CD4-positive, alpha-beta T cell (primary cell): Measurements from ENCODE around the gene C1QTNF6. TPM values are rescaled to one million over a fixed set of nuclear protein-coding genes. Genes with fewer than 3 reads are reported as not detected.
A peak's percentile ranks its signal among the peaks of the same experiment; 100 is the strongest.

Source experiments
- ATAC-seq: fragments of 200-7000 bp; cut with Tn5 transposase; one replicate; pipeline ENCODE4 v1.10.0; 2022; ENCODE audit warnings: mild to moderate bottlenecking; ENCODE audit not compliant: poor library complexity
- CTCF ChIA-PET: fragments of 350-600 bp; sonication (Branson Sonifier 250); formaldehyde crosslinking; loops from one replicate; lab custom pipeline; 2021; ENCODE audit warnings: antibody characterized with exemption, inconsistent platforms; lab: Charles Lee
- POLR2A ChIA-PET: fragments of 350-600 bp; sonication (Branson Sonifier 250); formaldehyde crosslinking; loops from one replicate; lab custom pipeline; 2021; ENCODE audit warnings: antibody characterized with exemption, inconsistent platforms; lab: Charles Lee
- DNase-seq, 14 experiments: peaks; one replicate each; pipeline ENCODE4 v3.0.0-alpha.2; 2013 to 2020; ENCODE audit warnings: mixed read lengths in 2 of 14
- H3K27ac ChIP-seq, 2 donors: one replicate each; pipeline versions ENCODE4 v1.5.1 to v1.7.0; 2013; ENCODE audit warnings: low read length in 2 of 2, low read depth in 1 of 2, mild to moderate bottlenecking in 1 of 2
- H3K27me3 ChIP-seq, 2 experiments: 1 replicate in 1 of 2; 2 replicates in 1 of 2; pipeline versions ENCODE4 v1.6.1 to v1.7.0; 2013; ENCODE audit warnings: low read length in 2 of 2, control low read depth in 1 of 2, mild to moderate bottlenecking in 1 of 2, moderate library complexity in 1 of 2; ENCODE audit not compliant: insufficient read depth in 2 of 2, control insufficient read depth in 1 of 2
- H3K36me3 ChIP-seq: one replicate; pipeline ENCODE4 v1.6.1; 2013; ENCODE audit warnings: low read length, control low read depth; ENCODE audit not compliant: insufficient read depth
- H3K4me1 ChIP-seq: one replicate; pipeline ENCODE4 v1.6.1; 2013; ENCODE audit warnings: low read length, control low read depth; ENCODE audit not compliant: insufficient read depth
- H3K4me3 ChIP-seq: one replicate; pipeline ENCODE4 v1.5.1; 2013; ENCODE audit warnings: mild to moderate bottlenecking, low read length, moderate library complexity
- H3K9me3 ChIP-seq, 2 experiments: 1 replicate in 1 of 2; 2 replicates in 1 of 2; pipeline versions ENCODE4 v1.6.1 to v1.7.0; 2013; ENCODE audit warnings: low read length in 2 of 2, mild to moderate bottlenecking in 2 of 2, control low read depth in 1 of 2, moderate library complexity in 1 of 2; ENCODE audit not compliant: control insufficient read depth in 1 of 2, insufficient read depth in 1 of 2
- H3K27ac Mint-ChIP-seq: one replicate; pipeline ENCODE4 v1.8.0; 2020; ENCODE audit warnings: mixed read lengths
- H3K27me3 Mint-ChIP-seq: one replicate; pipeline ENCODE4 v1.8.0; 2021; ENCODE audit warnings: mixed read lengths
- H3K36me3 Mint-ChIP-seq: one replicate; pipeline ENCODE4 v1.8.0; 2021; ENCODE audit warnings: low read depth, mixed read lengths
- H3K4me1 Mint-ChIP-seq: one replicate; pipeline ENCODE4 v1.8.0; 2021; ENCODE audit warnings: low read depth, mixed read lengths
- H3K4me3 Mint-ChIP-seq: one replicate; pipeline ENCODE4 v1.8.0; 2020; ENCODE audit warnings: mild to moderate bottlenecking, mixed read lengths
- H3K9me3 Mint-ChIP-seq: one replicate; pipeline ENCODE4 v1.8.0; 2020; ENCODE audit warnings: mixed read lengths
- intact Hi-C, 2 experiments: fragments of 100-400 bp; cut with DNase I in 1 of 2; cut with micrococcal nuclease in 1 of 2; formaldehyde crosslinking; loops; one replicate each; pipeline versions ENCODE4 v1.15.1 to v1.9.0; 2023 to 2025; cut with DNase I, micrococcal nuclease
- total RNA-seq, 174 experiments: library from RNA in 2 of 174; stranded (reverse) in 2 of 174; gene quantifications; one replicate each; pipeline ENCODE4 v1.2.3 and lab custom pipeline; 2021 to 2026
- TF ChIP-seq, protein P1 (sequence below): fragments of 200-600 bp; IDR thresholded peaks from one replicate; pipeline ENCODE4 v1.8.0; 2022; ENCODE audit warnings: antibody characterized with exemption, mild to moderate bottlenecking

Gene C1QTNF6
- total RNA-seq, 2 experiments from 2014 or later, result 11.9 to 12.1 TPM

DNA sequence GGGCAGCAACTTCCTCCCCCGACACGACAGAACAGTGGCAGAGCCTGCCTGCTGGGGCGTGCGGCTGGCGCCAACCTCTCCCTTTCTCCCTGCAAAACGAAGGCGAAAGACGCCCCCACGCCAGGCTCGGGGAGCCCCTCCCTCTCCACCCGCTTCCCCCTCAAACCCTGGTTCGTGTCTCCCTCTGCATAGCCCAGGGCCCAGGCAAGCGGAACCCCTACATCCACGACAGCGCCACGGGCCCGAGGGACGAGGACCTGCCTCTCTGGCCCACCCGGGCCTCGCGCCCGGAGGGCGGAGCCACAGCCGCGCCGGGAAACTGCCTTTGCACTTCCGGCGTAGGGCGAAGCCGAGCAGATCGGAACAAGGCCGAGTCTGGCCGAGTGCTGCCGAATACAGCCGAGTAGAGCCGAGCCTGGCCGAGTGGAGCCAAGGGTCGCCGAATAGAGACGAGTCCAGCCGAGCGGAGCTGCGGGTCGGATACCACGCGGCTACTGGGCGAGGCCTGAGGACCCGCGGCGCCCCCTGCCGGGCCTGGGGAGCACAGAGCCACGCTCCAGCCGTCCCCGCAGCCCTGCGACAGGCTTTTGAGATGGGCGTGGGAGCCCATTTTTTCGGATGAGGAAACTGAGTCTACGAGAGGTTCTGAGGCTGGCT, 11.2 kb upstream of the C1QTNF6 start:
- Mint-ChIP-seq H3K27me3 (no peaks in the 10 kb centered on the region), H3K27ac (peak overlapping the region; percentile 100), H3K9me3 (no peaks in the 10 kb centered on the region), H3K4me3 (peak overlapping the region; percentile 93), H3K36me3 (no peaks in the 10 kb centered on the region), H3K4me1 (peaks cover 48% of the 10 kb centered on the region)
- peak; percentile 95 for ATAC-seq
- no peaks in the 10 kb centered on the region for H3K36me3 ChIP-seq
- no peaks in the 10 kb centered on the region for H3K9me3 ChIP-seq
- POLR2A ChIA-PET, result interaction anchor here (1.0 to 6.5 kb wide), 24 partner anchors 9 to 423 kb away, joined by 3 to 64 read pairs (median 6); partner anchors contain the start of genes IFT27, IL2RB, MFNG and RAC2
- peak; percentile 97 to 100 (median 99) for DNase-seq
- intact Hi-C loops, result loop anchor here (1.0 to 10.0 kb wide), 11 partner anchors 20 to 424 kb away; partner anchors contain the start of gene IFT27 (in 1 of the 2)
- peak overlapping the region; percentile 90 to 94 for H3K27ac ChIP-seq
- TF ChIP-seq, protein P1, sequence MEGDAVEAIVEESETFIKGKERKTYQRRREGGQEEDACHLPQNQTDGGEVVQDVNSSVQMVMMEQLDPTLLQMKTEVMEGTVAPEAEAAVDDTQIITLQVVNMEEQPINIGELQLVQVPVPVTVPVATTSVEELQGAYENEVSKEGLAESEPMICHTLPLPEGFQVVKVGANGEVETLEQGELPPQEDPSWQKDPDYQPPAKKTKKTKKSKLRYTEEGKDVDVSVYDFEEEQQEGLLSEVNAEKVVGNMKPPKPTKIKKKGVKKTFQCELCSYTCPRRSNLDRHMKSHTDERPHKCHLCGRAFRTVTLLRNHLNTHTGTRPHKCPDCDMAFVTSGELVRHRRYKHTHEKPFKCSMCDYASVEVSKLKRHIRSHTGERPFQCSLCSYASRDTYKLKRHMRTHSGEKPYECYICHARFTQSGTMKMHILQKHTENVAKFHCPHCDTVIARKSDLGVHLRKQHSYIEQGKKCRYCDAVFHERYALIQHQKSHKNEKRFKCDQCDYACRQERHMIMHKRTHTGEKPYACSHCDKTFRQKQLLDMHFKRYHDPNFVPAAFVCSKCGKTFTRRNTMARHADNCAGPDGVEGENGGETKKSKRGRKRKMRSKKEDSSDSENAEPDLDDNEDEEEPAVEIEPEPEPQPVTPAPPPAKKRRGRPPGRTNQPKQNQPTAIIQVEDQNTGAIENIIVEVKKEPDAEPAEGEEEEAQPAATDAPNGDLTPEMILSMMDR, result peak; percentile 90
- peak overlapping the region; percentile 87 for H3K4me3 ChIP-seq
- peaks cover 57% of the 10 kb centered on the region for H3K4me1 ChIP-seq
- CTCF ChIA-PET, result interaction anchor here (0.7 to 5.2 kb wide), 28 partner anchors 10 to 343 kb away, joined by 3 to 89 read pairs (median 6); partner anchors contain the start of genes IL2RB, RAC2 and TST
- H3K27me3 ChIP-seq, result no peaks in the 10 kb centered on the region

DNA sequence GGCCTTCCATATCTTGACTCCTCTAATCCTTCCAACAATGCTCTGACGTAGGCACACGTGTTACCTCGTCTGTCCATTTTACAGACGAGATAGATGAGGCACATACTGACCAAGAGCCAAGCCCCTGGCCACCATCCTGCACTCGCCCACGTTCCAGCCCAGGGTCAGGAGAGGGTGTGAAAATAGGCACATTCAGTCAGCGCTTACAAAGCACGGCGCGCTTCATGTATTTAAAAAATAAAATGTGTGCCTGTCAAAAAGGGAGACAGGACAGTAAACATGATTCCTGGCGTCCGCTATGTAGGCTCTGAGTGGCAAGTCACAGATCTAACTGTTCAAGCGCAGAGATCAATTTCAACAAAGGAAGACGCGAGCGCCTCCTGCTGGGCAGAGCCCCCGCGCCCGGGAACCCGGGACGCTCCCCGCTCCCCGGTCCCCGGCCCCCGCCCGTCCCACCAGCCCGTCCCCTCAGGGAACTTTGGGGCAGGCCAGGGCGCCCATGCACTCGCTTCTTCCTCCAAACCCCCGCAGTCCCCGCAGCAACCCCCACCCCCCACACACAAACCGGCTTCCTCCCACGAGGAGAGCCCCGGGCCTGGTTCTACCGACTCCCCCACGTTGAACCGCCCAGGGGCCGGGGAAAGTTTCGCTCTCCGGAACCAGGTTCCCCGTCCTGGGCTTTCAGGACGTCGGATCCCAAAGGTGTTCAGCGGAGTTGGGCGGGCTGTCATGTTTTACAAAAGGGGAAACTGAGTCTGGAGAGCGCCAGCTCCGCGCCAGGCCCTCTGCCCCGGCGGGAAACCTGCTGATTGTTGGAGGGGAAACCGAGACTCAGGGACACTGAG, 10.4 kb upstream of the C1QTNF6 start:
- TF ChIP-seq, protein P1, result peak; percentile 85
- DNase-seq (peak; percentile 81 to 96 (median 91)), ATAC-seq (peak; percentile 39)
- Histone ChIP-seq H3K27me3 (no peaks in the 10 kb centered on the region), H3K4me3 (peak overlapping the region; percentile 87), H3K9me3 (no peaks in the 10 kb centered on the region), H3K27ac (peak overlapping the region; percentile 90 to 94), H3K4me1 (peaks cover 62% of the 10 kb centered on the region), H3K36me3 (no peaks in the 10 kb centered on the region)
- H3K27me3 Mint-ChIP-seq, result no peaks in the 10 kb centered on the region
- no peaks in the 10 kb centered on the region for H3K9me3 Mint-ChIP-seq
- peak overlapping the region; percentile 93 for H3K4me3 Mint-ChIP-seq
- intact Hi-C loops, result loop anchor here (1.0 to 10.0 kb wide), 13 partner anchors 20 to 424 kb away; partner anchors contain the start of gene IFT27 (in 1 of the 2)
- peak overlapping the region; percentile 100 for H3K27ac Mint-ChIP-seq
- H3K36me3 Mint-ChIP-seq, result no peaks in the 10 kb centered on the region
- peaks cover 51% of the 10 kb centered on the region for H3K4me1 Mint-ChIP-seq
- POLR2A ChIA-PET, result interaction anchor here (0.8 to 6.5 kb wide), 25 partner anchors 10 to 422 kb away, joined by 3 to 64 read pairs (median 6); partner anchors contain the start of genes IFT27, IL2RB, MFNG and RAC2
- CTCF ChIA-PET, result interaction anchor here (0.7 to 5.2 kb wide), 25 partner anchors 15 to 274 kb away, joined by 3 to 89 read pairs (median 7); partner anchors contain the start of genes IL2RB, RAC2 and TST
